HEK293 (cell line): ENCODE measurements around the gene DCAF6.

Source experiments
- CTCF ChIA-PET: fragments of 350-600 bp; formaldehyde crosslinking; extraction: SDS; loops from one replicate; lab custom pipeline; 2021; ENCODE audit warnings: antibody characterized with exemption; lab: Yijun Ruan, JAX
- POLR2A ChIA-PET: fragments of 300-600 bp; formaldehyde crosslinking; extraction: SDS; loops from one replicate; lab custom pipeline; 2020; ENCODE audit warnings: antibody characterized with exemption, inconsistent platforms; lab: Yijun Ruan, JAX
- H3K27ac ChIP-seq: fragments of 200-500 bp; sonication (Bioruptor generic); 2 replicates; pipeline ENCODE4 v1.5.1; 2014; ENCODE audit warnings: low read depth, low read length, control low read depth, inconsistent platforms; ENCODE audit errors: extremely low read depth
- H3K36me3 ChIP-seq, 2 experiments: fragments of 200-500 bp in 1 of 2; sonication (Bioruptor generic) in 1 of 2; 1 replicate in 1 of 2; 2 replicates in 1 of 2; pipeline ENCODE4 v1.5.1; 2014 to 2017; ENCODE audit warnings: inconsistent platforms in 2 of 2, low read length in 2 of 2; ENCODE audit not compliant: control insufficient read depth in 2 of 2, insufficient read depth in 1 of 2
- H3K4me1 ChIP-seq: fragments of 200-500 bp; sonication (Bioruptor generic); 2 replicates; pipeline ENCODE4 v1.5.1; 2014; ENCODE audit warnings: mild to moderate bottlenecking, low read length, inconsistent platforms; ENCODE audit not compliant: control insufficient read depth, insufficient read depth
- H3K4me3 ChIP-seq: 2 replicates; pipeline ENCODE4 v1.5.1; 2011; ENCODE audit warnings: low read depth, mild to moderate bottlenecking, control low read depth, low read length, moderate library complexity
- H3K9me3 ChIP-seq: fragments of 200-500 bp; sonication (Bioruptor generic); 2 replicates; pipeline ENCODE4 v1.5.1; 2014; ENCODE audit warnings: low read depth, low read length, inconsistent platforms; ENCODE audit not compliant: control insufficient read depth, insufficient read depth
- BCL11A ChIP-seq: fragments of 450-650 bp; formaldehyde crosslinking; IDR thresholded peaks from 2 replicates; pipeline ENCODE4 v1.5.1; 2016; ENCODE audit warnings: low read depth, missing biosample characterization, missing genetic modification characterization
- BCL11B ChIP-seq: fragments of 450-650 bp; formaldehyde crosslinking; IDR thresholded peaks from 2 replicates; pipeline ENCODE4 v1.5.1; 2016; ENCODE audit warnings: low read depth, missing biosample characterization, missing genetic modification characterization
- ELK4 ChIP-seq: IDR thresholded peaks from 2 replicates; pipeline ENCODE4 v1.6.1; 2011; ENCODE audit warnings: mild to moderate bottlenecking, low read depth, low read length, borderline replicate concordance
- GLI2 ChIP-seq: fragments of 450-650 bp; formaldehyde crosslinking; IDR thresholded peaks from 2 replicates; pipeline ENCODE4; 2017; ENCODE audit warnings: missing biosample characterization, missing genetic modification characterization, low read depth, borderline replicate concordance
- KLF17 ChIP-seq: fragments of 450-650 bp; formaldehyde crosslinking; IDR thresholded peaks from 2 replicates; pipeline ENCODE4 v1.5.1; 2016; ENCODE audit warnings: missing biosample characterization, missing genetic modification characterization
- KLF8 ChIP-seq: fragments of 450-650 bp; formaldehyde crosslinking; IDR thresholded peaks from 2 replicates; pipeline ENCODE4 v1.5.1; 2016; ENCODE audit warnings: missing biosample characterization, missing genetic modification characterization
- ZBTB11 ChIP-seq: fragments of 450-650 bp; formaldehyde crosslinking; conservative IDR thresholded peaks from 2 replicates; pipeline ENCODE4 v1.5.1; 2016; ENCODE audit warnings: low read depth, missing biosample characterization, missing genetic modification characterization
- ZBTB7A ChIP-seq: fragments of 450-650 bp; formaldehyde crosslinking; IDR thresholded peaks from 2 replicates; pipeline ENCODE4 v1.5.1; 2016; ENCODE audit warnings: low read depth, missing biosample characterization, missing genetic modification characterization
- ZNF121 ChIP-seq: fragments of 450-650 bp; formaldehyde crosslinking; IDR thresholded peaks from 2 replicates; pipeline ENCODE4 v1.5.1; 2016; ENCODE audit warnings: missing biosample characterization, missing genetic modification characterization
- ZNF133 ChIP-seq: fragments of 450-650 bp; formaldehyde crosslinking; IDR thresholded peaks from 2 replicates; pipeline ENCODE4 v1.5.1; 2016; ENCODE audit warnings: missing biosample characterization, missing genetic modification characterization
- ZNF148 ChIP-seq: fragments of 450-650 bp; formaldehyde crosslinking; IDR thresholded peaks from 2 replicates; pipeline ENCODE4 v1.5.0; 2017; ENCODE audit warnings: missing biosample characterization, missing genetic modification characterization, borderline replicate concordance
- ZNF266 ChIP-seq: fragments of 450-650 bp; formaldehyde crosslinking; IDR thresholded peaks from 2 replicates; pipeline ENCODE4 v1.5.1; 2016; ENCODE audit warnings: missing biosample characterization, missing genetic modification characterization, low read depth
- ZNF280D ChIP-seq: fragments of 450-650 bp; formaldehyde crosslinking; IDR thresholded peaks from 2 replicates; pipeline ENCODE4 v1.5.1; 2016; ENCODE audit warnings: missing biosample characterization, missing genetic modification characterization
- ZNF350 ChIP-seq: fragments of 450-650 bp; formaldehyde crosslinking; IDR thresholded peaks from 2 replicates; pipeline ENCODE4 v1.5.0; 2017; ENCODE audit warnings: missing biosample characterization, mild to moderate bottlenecking, missing genetic modification characterization
- ZNF548 ChIP-seq: fragments of 450-650 bp; formaldehyde crosslinking; IDR thresholded peaks from 2 replicates; pipeline ENCODE4 v1.5.1; 2016; ENCODE audit warnings: missing biosample characterization, missing genetic modification characterization
- ZNF624 ChIP-seq: fragments of 450-650 bp; formaldehyde crosslinking; IDR thresholded peaks from 2 replicates; pipeline ENCODE4 v1.5.1; 2017; ENCODE audit warnings: missing biosample characterization, missing genetic modification characterization
- ZNF670 ChIP-seq: fragments of 450-650 bp; formaldehyde crosslinking; IDR thresholded peaks from 2 replicates; pipeline ENCODE4 v1.5.1; 2016; ENCODE audit warnings: missing biosample characterization, missing genetic modification characterization, low read depth
- ZNF707 ChIP-seq: fragments of 450-650 bp; formaldehyde crosslinking; IDR thresholded peaks from 2 replicates; pipeline ENCODE4 v1.5.1; 2016; ENCODE audit warnings: missing biosample characterization, missing genetic modification characterization
- ZNF747 ChIP-seq: fragments of 450-650 bp; formaldehyde crosslinking; IDR thresholded peaks from 2 replicates; pipeline ENCODE4 v1.5.1; 2016; ENCODE audit warnings: missing biosample characterization, missing genetic modification characterization
- ZSCAN23 ChIP-seq: fragments of 450-650 bp; formaldehyde crosslinking; IDR thresholded peaks from 2 replicates; pipeline ENCODE4 v1.5.1; 2016; ENCODE audit warnings: missing biosample characterization, missing genetic modification characterization

DCAF6 gene

GRCh38 chr1:167984886-167985489 lies 48.5 kb downstream of the DCAF6 start (continued):
- TF ChIP-seq BCL11B (tag by site-specific recombination) (peak; percentile 71; the same call in 1 of the 2 replicates), ZNF280D (no peak; the same call in 1 of the 2 replicates), BCL11A (peak; percentile 19; the same call in 1 of the 2 replicates), ZNF624 (tag by site-specific recombination) (0 out of 2 replicates have a peak, but pooled peaks have one; percentile 35), ZNF148 (tag by site-specific recombination) (peak; percentile 86; the same call in 1 of the 2 replicates), KLF17 (tag by site-specific recombination) (peak; percentile 87; the same call in 1 of the 2 replicates), ZBTB11 (no peak), ZBTB7A (tag by site-specific recombination) (no peak), ZNF121 (no peak), ZNF350 (no peak), ZNF133 (tag by site-specific recombination) (0 out of 2 replicates have a peak, but pooled peaks have one; percentile 23), ZNF266 (tag by site-specific recombination) (no peak)

- CTCF ChIA-PET = interaction anchor here (0.7 kb wide), 1 partner anchor 98 kb away, joined by 3 read pairs; no protein-coding TSS in a partner anchor
- POLR2A ChIA-PET = no interaction called here
- H3K9me3 ChIP-seq = no peaks in the 10 kb centered on the region
- no peak overlapping the region for H3K4me3 ChIP-seq
- peaks cover 0 to 10% of the 10 kb centered on the region in 2 experiments; a peak in 1 of 3 replicates for H3K36me3 ChIP-seq
- no peak overlapping the region for H3K27ac ChIP-seq
- H3K4me1 ChIP-seq = no peaks in the 10 kb centered on the region
- TF ChIP-seq ZSCAN23 (tag by site-specific recombination) = no peak
- no peak for TF ChIP-seq ELK4
- TF ChIP-seq GLI2 = no peak
- TF ChIP-seq ZNF670 = no peak
- no peak for TF ChIP-seq ZNF747
- no peak for TF ChIP-seq ZNF707 (tag by site-specific recombination)
- TF ChIP-seq ZNF548 (tag by site-specific recombination) = no peak
- TF ChIP-seq ZNF148 (tag by site-specific recombination) = no peak
- no peak for TF ChIP-seq KLF8 (tag by site-specific recombination)
These were observed 50.7 kb downstream of the DCAF6 start for GRCh38 chr1:167987174-167987573.
